RWPE1 (cell line): ENCODE results near the gene KL.

ENCODE experiments used
- CTCF ChIA-PET: fragments of 350-600 bp; sonication (Branson Sonifier 250); formaldehyde crosslinking; extraction: SDS; loops from one replicate; lab custom pipeline; 2021; lab: Yijun Ruan, JAX
- POLR2A ChIA-PET: fragments of 400-600 bp; formaldehyde crosslinking; extraction: SDS; loops from one replicate; lab custom pipeline; 2020; ENCODE audit warnings: antibody characterized with exemption; ENCODE audit not compliant: low non-redundant PET; lab: Yijun Ruan, JAX
- DNase-seq: peaks from one replicate; pipeline ENCODE4 v3.0.0; 2012; ENCODE audit warnings: low spot score
- H3K27ac ChIP-seq: fragments of 450-650 bp; 2 replicates; pipeline ENCODE4 v1.5.1; 2017
- CTCF ChIP-seq: fragments of 450-650 bp; conservative IDR thresholded peaks from 2 replicates; pipeline ENCODE4 v1.5.1; 2017; ENCODE audit warnings: low read depth, mild to moderate bottlenecking

Gene KL

GRCh38 chr13:33037673-33038072, 21.4 kb downstream of the KL start:
- no peak for DNase-seq
- POLR2A ChIA-PET = no interaction called here
- no peak overlapping the region for H3K27ac ChIP-seq
- no peak for TF ChIP-seq CTCF
- CTCF ChIA-PET = interaction anchor here (0.7 kb wide), 1 partner anchor 61 kb away, joined by 3 read pairs; no protein-coding TSS in a partner anchor

GRCh38 chr13:33040090-33040489, 23.9 kb downstream of the KL start:
- no peak overlapping the region for H3K27ac ChIP-seq
- POLR2A ChIA-PET = no interaction called here
- CTCF ChIA-PET = no interaction called here
- no peak for DNase-seq
- no peak for TF ChIP-seq CTCF

- POLR2A ChIA-PET = no interaction called here
- no peak overlapping the region for H3K27ac ChIP-seq
- no peak for TF ChIP-seq CTCF
- no peak for DNase-seq
- CTCF ChIA-PET = no interaction called here
Observed at GRCh38 chr13:33045851-33046592, 29.8 kb downstream of the KL start.

- ChIA-PET CTCF (no interaction called here), POLR2A (no interaction called here)
- no peak overlapping the region for H3K27ac ChIP-seq
- no peak for TF ChIP-seq CTCF
- DNase-seq = no peak
Observed at GRCh38 chr13:33050161-33050560, 33.9 kb downstream of the KL start.

- CTCF ChIA-PET = interaction anchor here (0.6 kb wide), 1 partner anchor 217 kb away, joined by 3 read pairs; no protein-coding TSS in a partner anchor
Observed at GRCh38 chr13:33051632-33052031, 35.4 kb downstream of the KL start.

GRCh38 chr13:33052506-33053280, 36.5 kb downstream of the KL start:
- DNase-seq = no peak
- CTCF ChIA-PET = interaction anchor here (0.6 kb wide), 1 partner anchor 215 kb away, joined by 3 read pairs; no protein-coding TSS in a partner anchor
- TF ChIP-seq CTCF = no peak
- POLR2A ChIA-PET = no interaction called here
- no peak overlapping the region for H3K27ac ChIP-seq

More at GRCh38 chr13:33051632-33052031, 35.4 kb downstream of the KL start:
- no peak for DNase-seq
- H3K27ac ChIP-seq = no peak overlapping the region
- TF ChIP-seq CTCF = no peak
- POLR2A ChIA-PET = no interaction called here
